Measurements from ENCODE around the gene ITGB5. TPM values are rescaled to one million over a fixed set of nuclear protein-coding genes. Genes with fewer than 3 reads are reported as not detected.

The ITGB5 gene
- total RNA-seq, 4 donors from 2014 or later: 79.2 to 122 (median 110) TPM

GRCh38 chr3:124832782-124833709 lies 54.1 kb downstream of the ITGB5 start:
- Histone ChIP-seq H3K4me3 (replicated peaks in 1 of 3) (no peak overlapping the region), H3K27me3 (no peaks in the 10 kb centered on the region), H3K27ac (peak overlapping the region in 2 of 3 donors; percentile 34 to 63), H3K9me3 (no peaks in the 10 kb centered on the region), H3K36me3 (no peaks in the 10 kb centered on the region), H3K4me1 (peaks cover 8 to 50% of the 10 kb centered on the region in 2 donors)
- WGBS, 2 donors: 72 to 79% methylated on average over 1 of the region's 1 CpG
- no peak for TF ChIP-seq POLR2A (IDR thresholded peaks at IDR 0.05)
- no peak for DNase-seq
- intact Hi-C loops (cut with DNase I): no loop called here

- DNase-seq: no peak
- TF ChIP-seq POLR2A (IDR thresholded peaks at IDR 0.05): no peak
- no peak for TF ChIP-seq CTCF (IDR thresholded peaks at IDR 0.05)
- Histone ChIP-seq H3K36me3 (no peaks in the 10 kb centered on the region), H3K27me3 (no peaks in the 10 kb centered on the region), H3K27ac (peak overlapping the region in 2 of 3 donors; percentile 32 to 63), H3K4me1 (peaks cover 0 to 45% of the 10 kb centered on the region in 2 donors), H3K9me3 (no peaks in the 10 kb centered on the region), H3K4me3 (replicated peaks in 1 of 3) (no peak overlapping the region)
- intact Hi-C loops (cut with DNase I): no loop called here
- 71 to 79% methylated on average over 4 of the region's 4 CpGs for WGBS, 2 donors
Measured at GRCh38 chr3:124831628-124832199, 55.5 kb downstream of the ITGB5 start.

- Histone ChIP-seq H3K4me1 (peaks cover 0 to 28% of the 10 kb centered on the region in 2 donors), H3K9me3 (no peaks in the 10 kb centered on the region), H3K27me3 (no peaks in the 10 kb centered on the region), H3K4me3 (replicated peaks in 1 of 3) (no peak overlapping the region), H3K36me3 (no peaks in the 10 kb centered on the region), H3K27ac (peak overlapping the region in 2 of 3 donors; percentile 23 to 44)
- no peak for DNase-seq
- WGBS, 2 donors: 67 to 72% methylated on average over 6 of the region's 6 CpGs
- intact Hi-C loops (cut with DNase I): no loop called here
- no peak for TF ChIP-seq CTCF (IDR thresholded peaks at IDR 0.05)
Measured at GRCh38 chr3:124829819-124830554, 57.2 kb downstream of the ITGB5 start.

DNA sequence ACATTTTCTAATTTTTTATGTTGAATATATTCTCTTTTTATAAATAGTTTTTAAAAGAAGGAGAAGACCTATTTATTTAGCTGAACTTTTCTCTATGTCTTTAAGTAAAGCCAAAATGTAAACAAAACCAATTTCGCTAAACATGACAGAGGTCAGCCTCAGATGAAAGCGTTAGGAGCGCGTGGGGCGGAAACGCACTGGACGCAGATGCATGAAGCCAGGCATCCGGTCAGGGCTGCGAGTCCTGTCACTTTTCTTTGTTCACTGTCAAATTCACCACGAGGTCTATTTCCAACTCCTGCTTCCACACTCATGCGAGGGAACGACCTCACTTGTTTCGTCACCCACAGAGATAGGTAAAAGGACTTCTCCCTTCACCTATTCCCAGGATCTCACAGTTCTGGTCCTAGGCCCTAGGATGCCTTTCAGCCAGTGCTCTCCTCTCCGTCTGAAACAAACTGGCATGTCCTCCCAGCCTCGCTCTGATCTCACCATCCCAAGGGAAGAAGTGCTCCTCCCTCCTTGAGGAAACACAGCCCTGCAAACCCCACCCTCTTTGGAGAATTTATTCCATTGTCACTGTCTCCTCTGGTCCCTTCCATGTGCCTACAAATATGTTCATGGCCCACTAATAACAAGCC lies 57.9 kb downstream of the ITGB5 start:
- intact Hi-C loops (cut with DNase I): no loop called here
- Histone ChIP-seq H3K27me3 (no peaks in the 10 kb centered on the region), H3K9me3 (no peaks in the 10 kb centered on the region), H3K4me3 (replicated peaks in 1 of 3) (no peak overlapping the region), H3K4me1 (peaks cover 0 to 23% of the 10 kb centered on the region in 2 donors), H3K36me3 (no peaks in the 10 kb centered on the region), H3K27ac (peak overlapping the region in 2 of 3 donors; percentile 14 to 23)
- no peak for DNase-seq
- TF ChIP-seq POLR2A (IDR thresholded peaks at IDR 0.05): peak in 1 of 2 donors; percentile 10
- TF ChIP-seq CTCF (IDR thresholded peaks at IDR 0.05): no peak
- WGBS, 2 donors: 86 to 89% methylated on average over 15 of the region's 15 CpGs
